Measurements from ENCODE around the gene SPPL3. TPM values are rescaled to one million over a fixed set of nuclear protein-coding genes. Genes with fewer than 3 reads are reported as not detected.
"Not testable (repeated sequence)": the region's sequence is repeated elsewhere in the genome, so short reads cannot be mapped to it uniquely, and the experiment has no call there.

Gene SPPL3
- total and polyA plus RNA-seq, 4 donors = 7.4 to 12.6 (median 8.7) TPM

- H3K9me3 ChIP-seq (ENCODE audit: control insufficient read depth in 4 of 4, low read length in 3 of 4); H3K27ac ChIP-seq (ENCODE audit: low read depth in 1 of 2, low read length in 2 of 2); H3K36me3 ChIP-seq (ENCODE audit: control insufficient read depth in 4 of 4, insufficient read depth in 3 of 4, low read depth in 1 of 4, low read length in 3 of 4); DNase-seq (ENCODE audit: low spot score); H3K27me3 ChIP-seq (ENCODE audit: control insufficient read depth in 4 of 4, insufficient read depth in 4 of 4, low read length in 3 of 4); H3K4me3 ChIP-seq (ENCODE audit: low read depth in 1 of 3, low read length in 3 of 3); H3K9ac ChIP-seq (ENCODE audit: low read depth in 1 of 2, low read length in 2 of 2); H3K4me1 ChIP-seq (ENCODE audit: control insufficient read depth in 4 of 4, insufficient read depth in 4 of 4, low read length in 3 of 4): not testable (repeated sequence)
- 98% methylated on average over 31 of the region's 31 CpGs for WGBS
Measured at GRCh38 chr12:120950260-120950799, 46.2 kb upstream of the SPPL3 start.

GRCh38 chr12:120945516-120945915, 41.4 kb upstream of the SPPL3 start:
- H3K27me3 ChIP-seq (ENCODE audit: control insufficient read depth in 4 of 4, insufficient read depth in 4 of 4, low read length in 3 of 4); H3K9me3 ChIP-seq (ENCODE audit: control insufficient read depth in 4 of 4, low read length in 3 of 4); H3K9ac ChIP-seq (ENCODE audit: low read depth in 1 of 2, low read length in 2 of 2); H3K27ac ChIP-seq (ENCODE audit: low read depth in 1 of 2, low read length in 2 of 2); H3K36me3 ChIP-seq (ENCODE audit: control insufficient read depth in 4 of 4, insufficient read depth in 3 of 4, low read depth in 1 of 4, low read length in 3 of 4); H3K4me1 ChIP-seq (ENCODE audit: control insufficient read depth in 4 of 4, insufficient read depth in 4 of 4, low read length in 3 of 4); H3K4me3 ChIP-seq (ENCODE audit: low read depth in 1 of 3, low read length in 3 of 3); DNase-seq (ENCODE audit: low spot score): not testable (repeated sequence)
- 81% methylated on average over 6 of the region's 6 CpGs for WGBS

- no peaks in the 10 kb centered on the region for H3K27me3 ChIP-seq (ENCODE audit: control insufficient read depth in 4 of 4, insufficient read depth in 4 of 4, low read length in 3 of 4)
- no peak for TF ChIP-seq MAX (IDR thresholded peaks at IDR 0.05)
- TF ChIP-seq CTCF (IDR thresholded peaks at IDR 0.05; ENCODE audit: low read depth, low read length, missing input control) = peak; percentile 70
- TF ChIP-seq YY1 (IDR thresholded peaks at IDR 0.05) = no peak
- peak in 1 of 2 donors; percentile 74 for TF ChIP-seq RXRA (IDR thresholded peaks at IDR 0.05)
- peak; percentile 78 to 83 for TF ChIP-seq RAD21 (IDR thresholded peaks at IDR 0.05)
- TF ChIP-seq FOXA2 (IDR thresholded peaks at IDR 0.05) = no peak
- peak in 1 of 2 donors; percentile 36 for TF ChIP-seq HNF4A (conservative IDR thresholded peaks at IDR 0.05)
- TF ChIP-seq HNF4G (IDR thresholded peaks at IDR 0.05) = no peak
- TF ChIP-seq ATF3 (IDR thresholded peaks at IDR 0.05) = peak; percentile 38
- TF ChIP-seq JUND (IDR thresholded peaks at IDR 0.05) = peak in 1 of 2 donors; percentile 22
- TF ChIP-seq REST (IDR thresholded peaks at IDR 0.05) = no peak
Measured at GRCh38 chr12:120944645-120945217, 40.6 kb upstream of the SPPL3 start.

More at GRCh38 chr12:120944645-120945217, 40.6 kb upstream of the SPPL3 start:
- Histone ChIP-seq H3K9ac (ENCODE audit: low read depth in 1 of 2, low read length in 2 of 2) (no peak overlapping the region), H3K4me3 (ENCODE audit: low read depth in 1 of 3, low read length in 3 of 3) (no peak overlapping the region), H3K9me3 (ENCODE audit: control insufficient read depth in 4 of 4, low read length in 3 of 4) (no peaks in the 10 kb centered on the region), H3K4me1 (ENCODE audit: control insufficient read depth in 4 of 4, insufficient read depth in 4 of 4, low read length in 3 of 4) (peaks cover 0 to 2% (median 0%) of the 10 kb centered on the region in 4 donors), H3K27ac (ENCODE audit: low read depth in 1 of 2, low read length in 2 of 2) (no peak overlapping the region), H3K36me3 (ENCODE audit: control insufficient read depth in 4 of 4, insufficient read depth in 3 of 4, low read depth in 1 of 4, low read length in 3 of 4) (no peaks in the 10 kb centered on the region)
- peak; percentile 73 for DNase-seq (ENCODE audit: low spot score)
- whole genome bisulfite sequencing = 31% methylated on average over 9 of the region's 9 CpGs

Data from liver (tissue), 9 donors.